Liver (tissue), 3 donors: ENCODE results near the gene RSBN1L.

Experiments used
- ATF3 ChIP-seq: IDR thresholded peaks from 2 replicates; pipeline ENCODE4 v1.6.1; 2016; ENCODE audit warnings: antibody characterized with exemption
- CTCF ChIP-seq: fragments of 150-350 bp; IDR thresholded peaks from 2 replicates; pipeline ENCODE4 v1.5.1; 2017; ENCODE audit warnings: improper control_type of control experiment, low read depth, low read length; ENCODE audit not compliant: missing input control
- GABPA ChIP-seq, 2 donors: IDR thresholded peaks in 1 of 2; conservative IDR thresholded peaks in 1 of 2; 2 replicates each; pipeline ENCODE4 v1.6.1; 2016; ENCODE audit warnings: antibody characterized with exemption in 2 of 2, mild to moderate bottlenecking in 1 of 2, moderate library complexity in 1 of 2
- MAX ChIP-seq: IDR thresholded peaks from 2 replicates; pipeline ENCODE4 v1.6.1; 2016; ENCODE audit warnings: antibody characterized with exemption
- SP1 ChIP-seq: IDR thresholded peaks from 2 replicates; pipeline ENCODE4 v1.6.1; 2018; ENCODE audit warnings: antibody characterized with exemption, mild to moderate bottlenecking
- ZBTB33 ChIP-seq: IDR thresholded peaks from 2 replicates; pipeline ENCODE4 v1.6.1; 2016; ENCODE audit warnings: antibody characterized with exemption
- donor health status: healthy.
- donor health status: healthy.

- no peak for TF ChIP-seq CTCF
- no peak for TF ChIP-seq SP1
- no peak for TF ChIP-seq MAX
- TF ChIP-seq ATF3, result no peak
- no peak for TF ChIP-seq GABPA (IDR thresholded peaks at IDR 0.05 in 1 of 2, conservative IDR thresholded peaks at IDR 0.05 in 1 of 2)
- TF ChIP-seq ZBTB33, result no peak
These were observed 110.2 kb downstream of the RSBN1L start for GRCh38 chr7:77806425-77806824.
